GM18502 (cell line): Measurements from ENCODE around the gene SLC8A1.

Experiments
- ATAC-seq: cut with Tn5 transposase; IDR thresholded peaks from one replicate; pipeline ENCODE4 v1.9.1; 2021; ENCODE audit warnings: mild to moderate bottlenecking; ENCODE audit not compliant: unreplicated experiment, poor library complexity

SLC8A1 gene

GRCh38 chr2:40451918-40452605 is at the start of gene SLC8A1:
Gene SLC8A1 (minus strand): TSS chr2:40452090.
- no peak for ATAC-seq

GRCh38 chr2:40499437-40499836 is 47.5 kb upstream of the SLC8A1 start:
- ATAC-seq: no peak

- ATAC-seq: no peak
Measured at GRCh38 chr2:40497251-40497859, 45.5 kb upstream of the SLC8A1 start.

- ATAC-seq: no peak
Measured at GRCh38 chr2:40489678-40489960, 37.7 kb upstream of the SLC8A1 start.

- ATAC-seq: no peak
Measured at GRCh38 chr2:40488927-40489677, 37.2 kb upstream of the SLC8A1 start.

- ATAC-seq: no peak
Measured at GRCh38 chr2:40488101-40488601, 36.3 kb upstream of the SLC8A1 start.

- ATAC-seq: no peak
Measured at GRCh38 chr2:40487602-40488001, 35.7 kb upstream of the SLC8A1 start.

- ATAC-seq: no peak
Measured at GRCh38 chr2:40485854-40486253, 34.0 kb upstream of the SLC8A1 start.

GRCh38 chr2:40485318-40485717 is 33.4 kb upstream of the SLC8A1 start:
- ATAC-seq: no peak

- ATAC-seq: no peak
Measured at GRCh38 chr2:40483549-40484243, 31.8 kb upstream of the SLC8A1 start.

GRCh38 chr2:40480596-40480995 is 28.7 kb upstream of the SLC8A1 start:
- no peak for ATAC-seq

GRCh38 chr2:40480073-40480472 is 28.2 kb upstream of the SLC8A1 start:
- no peak for ATAC-seq

- ATAC-seq: no peak
Measured at GRCh38 chr2:40477361-40477760, 25.5 kb upstream of the SLC8A1 start.

GRCh38 chr2:40476436-40476835 is 24.5 kb upstream of the SLC8A1 start:
- no peak for ATAC-seq

GRCh38 chr2:40474306-40474705 is 22.4 kb upstream of the SLC8A1 start:
- ATAC-seq: no peak

- no peak for ATAC-seq
Measured at GRCh38 chr2:40471866-40472265, 20.0 kb upstream of the SLC8A1 start.

- no peak for ATAC-seq
Measured at GRCh38 chr2:40470822-40471813, 19.2 kb upstream of the SLC8A1 start.

GRCh38 chr2:40466935-40467572 is 15.2 kb upstream of the SLC8A1 start:
- no peak for ATAC-seq

- no peak for ATAC-seq
Measured at GRCh38 chr2:40466332-40466906, 14.5 kb upstream of the SLC8A1 start.
